Spleen (tissue), 11 donors: ENCODE results near the gene KLHDC4. TPM values are rescaled to one million over a fixed set of nuclear protein-coding genes. Genes with fewer than 3 reads are reported as not detected.

ENCODE experiments used
- DNase-seq: peaks from one replicate; pipeline ENCODE4 v3.0.0-alpha.2; 2020
- H3K27ac ChIP-seq, 8 donors: fragments of 200-600 bp; sonication (generic) in 7 of 8; 1 replicate in 4 of 8; 2 replicates in 4 of 8; pipeline versions ENCODE4 v1.5.0 to v1.8.0; 2016 to 2021; ENCODE audit warnings: inconsistent platforms in 4 of 8, mild to moderate bottlenecking in 4 of 8, moderate library complexity in 1 of 8
- H3K27me3 ChIP-seq, 7 donors: fragments of 200-600 bp; sonication (generic) in 6 of 7; replicated peaks in 1 of 7; 1 replicate in 4 of 7; 2 replicates in 3 of 7; pipeline versions ENCODE4 v1.5.0 to v1.8.0; 2016 to 2021; ENCODE audit warnings: inconsistent platforms in 3 of 7, mild to moderate bottlenecking in 1 of 7
- H3K36me3 ChIP-seq, 6 donors: fragments of 200-600 bp; sonication (generic) in 5 of 6; 1 replicate in 4 of 6; 2 replicates in 2 of 6; pipeline versions ENCODE4 v1.5.0 to v1.8.0; 2016 to 2021; ENCODE audit warnings: inconsistent platforms in 2 of 6
- H3K4me1 ChIP-seq, 6 donors: fragments of 200-600 bp; sonication (generic) in 5 of 6; 1 replicate in 3 of 6; 2 replicates in 3 of 6; pipeline versions ENCODE4 v1.5.0 to v1.8.0; 2016 to 2021; ENCODE audit warnings: inconsistent platforms in 3 of 6
- H3K4me3 ChIP-seq, 8 donors: fragments of 200-600 bp; sonication (generic) in 7 of 8; 1 replicate in 4 of 8; 2 replicates in 4 of 8; pipeline versions ENCODE4 v1.5.0 to v1.8.0; 2016 to 2021; ENCODE audit warnings: inconsistent platforms in 4 of 8, mild to moderate bottlenecking in 4 of 8, moderate library complexity in 2 of 8
- H3K9me3 ChIP-seq, 8 donors: fragments of 200-600 bp; sonication (generic) in 7 of 8; 1 replicate in 4 of 8; 2 replicates in 4 of 8; pipeline versions ENCODE4 v1.5.0 to v1.8.0; 2016 to 2021; ENCODE audit warnings: inconsistent platforms in 4 of 8
- CTCF ChIP-seq, 11 experiments: fragments of 200-600 bp in 7 of 11; fragments of 450-650 bp in 4 of 11; sonication (generic) in 4 of 11; IDR thresholded peaks in 8 of 11; conservative IDR thresholded peaks in 3 of 11; 1 replicate in 7 of 11; 2 replicates in 4 of 11; pipeline versions ENCODE4 v1.4.0 to v1.8.0; 2016 to 2021; ENCODE audit warnings: antibody characterized with exemption in 11 of 11, inconsistent platforms in 4 of 11, mild to moderate bottlenecking in 1 of 11
- POLR2A ChIP-seq, 3 donors: fragments of 450-650 bp; IDR thresholded peaks; one replicate each; pipeline ENCODE4 v1.5.1; 2017; ENCODE audit warnings: antibody characterized with exemption in 3 of 3, mild to moderate bottlenecking in 1 of 3
- POLR2AphosphoS5 ChIP-seq, 3 donors: sonication (generic); formaldehyde crosslinking; IDR thresholded peaks; one replicate each; pipeline ENCODE4 v1.5.1; 2017; ENCODE audit warnings: antibody characterized with exemption in 3 of 3
- WGBS, 5 donors: extraction: QIAGEN DNeasy Blood & Tissue Kit in 3 of 5; methylation state at CpG; one replicate each; pipeline versions ENCODE4 v1.1.5 to v1.1.7; 2013 to 2018; 5-methylcytosine and 5-hydroxymethylcytosine counted together
- intact Hi-C: fragments of 100-400 bp; cut with DNase I; formaldehyde crosslinking; loops from one replicate; pipeline ENCODE4 v1.15.0; 2023; ENCODE audit warnings: low total_unique reads
- polyA plus RNA-seq, 3 donors: library from polyadenylated mRNA; stranded (reverse); fragments of 200-250 nt; gene quantifications; one replicate each; pipeline ENCODE4 v1.2.1, GENCODE V29; 2013
- total RNA-seq, 7 donors: library from RNA; depleted of rRNA in 3 of 7; stranded (reverse); fragments of >200 nt in 3 of 7; fragmentation: NEBNext Ultra II Directional in 4 of 7; extraction: Animal tissue kit (Norgen Biotek cat#: 25700) in 4 of 7; gene quantifications; one replicate each; pipeline versions ENCODE4 v1.1.0 to v1.2.1, GENCODE V29; 2016 to 2021
- donor health status: healthy with polysubstance abuse.
- donor health status: DM: no; HTN: no; CAD: no; lungs with moderate emphysema.
- donor health status: DM: no; HTN: no; CAD: no.
- donor health status: Bipolar disorder and iron deficiency.
- donor health status: healthy.
- donor health status: DM: no; HTN: no; CAD: no.
- donor health status: DM: yes; HTN: yes; CAD: no.

The KLHDC4 gene
- total and polyA plus RNA-seq, 10 donors: 30.2 to 91.7 (median 56.7) TPM

GRCh38 chr16:87703835-87704375 is 61.9 kb downstream of the KLHDC4 start:
- no peak for DNase-seq
- Histone ChIP-seq H3K27ac (no peak overlapping the region), H3K36me3 (peaks cover 0 to 86% (median 31%) of the 10 kb centered on the region in 6 donors), H3K4me1 (peaks cover 9 to 49% (median 42%) of the 10 kb centered on the region in 6 donors), H3K4me3 (no peak overlapping the region), H3K27me3 (no peaks in the 10 kb centered on the region), H3K9me3 (no peaks in the 10 kb centered on the region)
- 76 to 90% (median 82%) methylated on average over 25 to 29 of the region's 29 CpGs for WGBS, 5 donors
- intact Hi-C loops: no loop called here
- TF ChIP-seq POLR2AphosphoS5 (IDR thresholded peaks at IDR 0.05) (no peak), CTCF (IDR thresholded peaks at IDR 0.05 in 8 of 11, conservative IDR thresholded peaks at IDR 0.05 in 3 of 11) (no peak), POLR2A (IDR thresholded peaks at IDR 0.05) (no peak)

- DNase-seq: no peak
- no peak for TF ChIP-seq POLR2AphosphoS5 (IDR thresholded peaks at IDR 0.05)
- no peak for TF ChIP-seq POLR2A (IDR thresholded peaks at IDR 0.05)
- no peak for TF ChIP-seq CTCF (IDR thresholded peaks at IDR 0.05 in 8 of 11, conservative IDR thresholded peaks at IDR 0.05 in 3 of 11)
- Histone ChIP-seq H3K9me3 (no peaks in the 10 kb centered on the region), H3K36me3 (peaks cover 0 to 85% (median 23%) of the 10 kb centered on the region in 6 donors), H3K4me1 (peaks cover 10 to 57% (median 50%) of the 10 kb centered on the region in 6 donors), H3K4me3 (no peak overlapping the region), H3K27me3 (no peaks in the 10 kb centered on the region), H3K27ac (peak overlapping the region in 4 of 8 donors; percentile 63 to 80 (median 75))
- intact Hi-C loops: no loop called here
- WGBS, 5 donors: 54 to 78% (median 62%) methylated on average over 25 to 26 of the region's 26 CpGs
These were observed 62.7 kb downstream of the KLHDC4 start for GRCh38 chr16:87703071-87703470.

DNA sequence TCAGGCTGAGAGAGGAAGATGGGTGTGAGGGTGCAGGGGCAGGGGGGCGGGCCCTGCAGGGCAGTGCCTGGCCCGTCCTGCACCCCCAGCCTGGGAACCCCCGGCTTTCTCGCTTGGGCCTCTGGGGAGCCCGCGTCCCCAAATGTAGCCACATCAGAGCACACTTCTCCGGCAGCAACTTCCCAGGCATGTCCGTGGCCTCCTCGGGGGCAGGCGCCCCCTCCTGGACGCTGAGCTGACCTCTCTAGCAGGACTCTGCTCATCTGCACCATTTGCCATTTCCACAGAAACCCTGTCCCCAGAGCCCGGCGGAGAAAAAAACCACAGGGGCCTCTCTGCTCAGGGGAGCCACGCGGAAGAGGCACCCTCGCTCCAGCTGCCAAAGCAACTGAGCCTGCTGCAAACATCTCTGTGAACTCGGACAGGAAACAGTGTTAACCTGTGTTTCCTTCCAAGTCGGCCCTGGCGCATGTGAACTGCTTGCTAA is 63.4 kb downstream of the KLHDC4 start:
- H3K36me3 ChIP-seq: peaks cover 0 to 84% (median 16%) of the 10 kb centered on the region in 6 donors
- peak overlapping the region in 1 of 8 donors; percentile 33 for H3K4me3 ChIP-seq
- H3K27ac ChIP-seq: peak overlapping the region in 6 of 8 donors; percentile 13 to 80 (median 66)
- no peaks in the 10 kb centered on the region for H3K9me3 ChIP-seq
- peaks cover 10 to 60% (median 53%) of the 10 kb centered on the region in 6 donors for H3K4me1 ChIP-seq
- no peaks in the 10 kb centered on the region for H3K27me3 ChIP-seq
- intact Hi-C loops: no loop called here
- 4 to 25% (median 17%) methylated on average over 9 to 19 of the region's 19 CpGs for WGBS, 5 donors
- no peak for TF ChIP-seq POLR2A (IDR thresholded peaks at IDR 0.05)
- peak in 8 of 11 experiments; percentile 16 to 59 (median 52) for TF ChIP-seq CTCF (IDR thresholded peaks at IDR 0.05 in 8 of 11, conservative IDR thresholded peaks at IDR 0.05 in 3 of 11)
- peak; percentile 32 to 74 (median 50) for TF ChIP-seq POLR2AphosphoS5 (IDR thresholded peaks at IDR 0.05)
- peak; percentile 87 for DNase-seq

DNA sequence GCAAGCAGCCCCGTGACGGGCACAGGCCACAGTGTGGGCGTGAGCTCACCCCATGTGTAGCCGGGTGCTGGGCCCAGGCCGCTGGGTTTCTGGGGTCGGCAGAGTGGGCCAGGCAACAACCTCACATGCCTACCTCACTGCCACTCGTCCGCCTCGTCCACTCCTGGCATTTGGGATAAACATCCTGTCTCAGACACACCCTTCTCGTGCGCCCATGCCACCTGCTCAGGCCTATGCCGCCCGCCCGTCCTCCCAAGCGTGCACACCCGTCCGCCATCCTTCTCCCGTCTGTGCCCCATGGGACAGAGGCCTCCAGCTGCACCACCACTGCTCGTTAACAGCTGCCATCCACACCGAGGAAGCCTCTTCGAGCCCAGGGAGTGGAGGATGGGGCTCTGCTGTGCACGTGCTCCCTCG is 64.3 kb downstream of the KLHDC4 start:
- peaks cover 10 to 60% (median 53%) of the 10 kb centered on the region in 6 donors for H3K4me1 ChIP-seq
- WGBS, 5 donors: 58 to 80% (median 73%) methylated on average over 22 to 23 of the region's 23 CpGs
- H3K36me3 ChIP-seq: peaks cover 0 to 84% (median 10%) of the 10 kb centered on the region in 6 donors
- DNase-seq: peak; percentile 86
- no peaks in the 10 kb centered on the region for H3K27me3 ChIP-seq
- H3K4me3 ChIP-seq: no peak overlapping the region
- no peak for TF ChIP-seq CTCF (IDR thresholded peaks at IDR 0.05 in 8 of 11, conservative IDR thresholded peaks at IDR 0.05 in 3 of 11)
- peak; percentile 78 to 88 (median 79) for TF ChIP-seq POLR2AphosphoS5 (IDR thresholded peaks at IDR 0.05)
- H3K27ac ChIP-seq: peak overlapping the region in 6 of 8 donors; percentile 27 to 80 (median 66)
- no peaks in the 10 kb centered on the region for H3K9me3 ChIP-seq
- intact Hi-C loops: no loop called here
